ENCODE results near the gene SLC7A14.

GRCh38 chr3:170496026-170496867 is 89.6 kb downstream of the SLC7A14 start:
- no peak for TF ChIP-seq EZH2 (IDR thresholded peaks at IDR 0.05; ENCODE audit: borderline replicate concordance, low read depth, low read length, poor library complexity, severe bottlenecking)
- TF ChIP-seq CTCF (conservative IDR thresholded peaks at IDR 0.05; ENCODE audit: low read depth, low read length) = 0 out of 2 replicates have a peak, but pooled peaks have one; percentile 24

Measured in A673 (cell line).